IMR-90 (cell line): ENCODE data around the gene FRMD6. TPM values are rescaled to one million over a fixed set of nuclear protein-coding genes. Genes with fewer than 3 reads are reported as not detected.
A peak's percentile ranks its signal among the peaks of the same experiment; 100 is the strongest.

Experiments
- ATAC-seq: fragments of 200-7000 bp; cut with Tn5 transposase; 2 replicates; pipeline ENCODE4 v1.9.1; 2020; ENCODE audit warnings: low read depth, mild to moderate bottlenecking, moderate library complexity
- BruUV-seq: library from RNA; stranded (reverse); fragments of 400-500 nt; replicated peaks from 2 replicates; lab custom pipeline; 2021; lab: Mats Ljungman, UMichigan
- CTCF ChIA-PET: fragments of 300-600 bp; formaldehyde crosslinking; extraction: SDS; loops from one replicate; lab custom pipeline; 2021; ENCODE audit warnings: antibody characterized with exemption; lab: Yijun Ruan, JAX
- POLR2A ChIA-PET: fragments of 300-600 bp; sonication (Branson Sonifier 250); formaldehyde crosslinking; loops from one replicate; lab custom pipeline; 2022; ENCODE audit warnings: antibody characterized with exemption; ENCODE audit not compliant: unreplicated experiment; lab: Charles Lee
- DNase-seq: peaks from one replicate; pipeline ENCODE4 v3.0.0; 2013
- H2AFZ ChIP-seq: replicated peaks from 2 replicates; pipeline ENCODE3; 2013; ENCODE audit warnings: low read length, mild to moderate bottlenecking; ENCODE audit not compliant: poor library complexity
- H2AK5ac ChIP-seq: 2 replicates; pipeline ENCODE4 v1.6.1; 2013; ENCODE audit warnings: low read depth, low read length, inconsistent platforms
- H2AK9ac ChIP-seq: replicated peaks from 2 replicates; pipeline ENCODE3; 2013; ENCODE audit warnings: mild to moderate bottlenecking, low read depth, low read length, moderate library complexity; ENCODE audit not compliant: poor library complexity
- H2BK120ac ChIP-seq: 2 replicates; pipeline ENCODE4 v1.6.1; 2013; ENCODE audit warnings: low read depth, low read length, inconsistent platforms
- H2BK15ac ChIP-seq: 3 replicates; pipeline ENCODE4 v1.6.1; 2013; ENCODE audit warnings: low read depth, low read length, inconsistent platforms
- H2BK20ac ChIP-seq: 2 replicates; pipeline ENCODE4 v1.6.1; 2013; ENCODE audit warnings: low read depth, mild to moderate bottlenecking, inconsistent platforms, low read length, moderate library complexity
- H2BK5ac ChIP-seq: 2 replicates; pipeline ENCODE4 v1.6.1; 2013; ENCODE audit warnings: mild to moderate bottlenecking, low read depth, low read length, inconsistent platforms; ENCODE audit not compliant: poor library complexity, severe bottlenecking
- H3K14ac ChIP-seq: replicated peaks from 2 replicates; pipeline ENCODE4 v1.6.1; 2013; ENCODE audit warnings: low read depth, low read length, inconsistent platforms
- H3K18ac ChIP-seq: 2 replicates; pipeline ENCODE4 v1.6.1; 2013; ENCODE audit warnings: low read depth, low read length, control low read depth
- H3K23ac ChIP-seq: 2 replicates; pipeline ENCODE4 v1.6.1; 2013; ENCODE audit warnings: low read depth, low read length, inconsistent platforms
- H3K27ac ChIP-seq: 2 replicates; pipeline ENCODE4 v1.5.1; 2013; ENCODE audit warnings: mild to moderate bottlenecking, control low read depth, low read length; ENCODE audit not compliant: insufficient read depth
- H3K27me3 ChIP-seq: 2 replicates; pipeline ENCODE4 v1.6.1; 2013; ENCODE audit warnings: low read length; ENCODE audit not compliant: control insufficient read depth, insufficient read depth
- H3K36me3 ChIP-seq: 2 replicates; pipeline ENCODE4 v1.6.1; 2013; ENCODE audit warnings: low read length, mixed read lengths; ENCODE audit not compliant: control insufficient read depth, insufficient read depth
- H3K4ac ChIP-seq: 2 replicates; pipeline ENCODE4 v1.6.1; 2013; ENCODE audit warnings: low read depth, low read length, inconsistent platforms
- H3K4me1 ChIP-seq: 2 replicates; pipeline ENCODE4 v1.6.1; 2013; ENCODE audit warnings: low read length, mixed read lengths; ENCODE audit not compliant: control insufficient read depth, insufficient read depth
- H3K4me2 ChIP-seq: 2 replicates; pipeline ENCODE4 v1.6.1; 2013; ENCODE audit warnings: low read depth, mild to moderate bottlenecking, control low read depth, low read length, moderate library complexity
- H3K4me3 ChIP-seq: 2 replicates; pipeline ENCODE4 v1.5.1; 2013; ENCODE audit warnings: low read depth, mild to moderate bottlenecking, control low read depth, low read length, moderate library complexity; ENCODE audit not compliant: insufficient read depth
- H3K56ac ChIP-seq: 2 replicates; pipeline ENCODE4 v1.6.1; 2013; ENCODE audit warnings: low read length, inconsistent platforms; ENCODE audit not compliant: insufficient read depth; ENCODE audit errors: extremely low read depth
- H3K79me1 ChIP-seq, 2 experiments: 2 replicates each; pipeline ENCODE4 v1.6.1; 2013; ENCODE audit warnings: low read length in 2 of 2, inconsistent platforms in 1 of 2, low read depth in 1 of 2
- H3K9ac ChIP-seq: 2 replicates; pipeline ENCODE4 v1.6.1; 2013; ENCODE audit warnings: low read depth, low read length, control low read depth
- H3K9me1 ChIP-seq: 2 replicates; pipeline ENCODE4 v1.6.1; 2013; ENCODE audit warnings: low read length, inconsistent platforms; ENCODE audit not compliant: insufficient read depth
- H3K9me3 ChIP-seq: 2 replicates; pipeline ENCODE4 v1.6.1; 2013; ENCODE audit warnings: low read length; ENCODE audit not compliant: control insufficient read depth, insufficient read depth
- H4K20me1 ChIP-seq: 2 replicates; pipeline ENCODE4 v1.6.1; 2013; ENCODE audit warnings: low read length, inconsistent platforms; ENCODE audit not compliant: insufficient read depth
- H4K5ac ChIP-seq: 2 replicates; pipeline ENCODE4 v1.6.1; 2013; ENCODE audit warnings: mild to moderate bottlenecking, low read depth, low read length, control low read depth
- H4K8ac ChIP-seq, 2 experiments: 2 replicates each; pipeline ENCODE4 v1.6.1; 2013; ENCODE audit warnings: low read depth in 2 of 2, low read length in 2 of 2, control low read depth in 1 of 2, inconsistent platforms in 1 of 2
- H4K91ac ChIP-seq: 2 replicates; pipeline ENCODE4 v1.6.1; 2013; ENCODE audit warnings: low read depth, low read length, inconsistent platforms; ENCODE audit not compliant: insufficient read depth
- BHLHE40 ChIP-seq: fragments of 150-350 bp; IDR thresholded peaks from 2 replicates; pipeline ENCODE4 v1.6.1; 2016; ENCODE audit warnings: mild to moderate bottlenecking, low read depth, low read length
- CEBPB ChIP-seq: IDR thresholded peaks from 2 replicates; pipeline ENCODE4 v1.6.1; 2012; ENCODE audit warnings: low read depth, low read length, improper control_type of control experiment
- CHD1 ChIP-seq: IDR thresholded peaks from 2 replicates; pipeline ENCODE4 v1.6.1; 2012; ENCODE audit warnings: low read depth, low read length, improper control_type of control experiment
- FOS ChIP-seq: fragments of 150-350 bp; IDR thresholded peaks from 2 replicates; pipeline ENCODE4 v1.6.1; 2016; ENCODE audit warnings: low read depth, low read length
- MAFK ChIP-seq: IDR thresholded peaks from 2 replicates; pipeline ENCODE4 v1.6.1; 2012; ENCODE audit warnings: low read depth, low read length, improper control_type of control experiment
- MAZ ChIP-seq: IDR thresholded peaks from 2 replicates; pipeline ENCODE4 v1.6.1; 2012; ENCODE audit warnings: low read depth, mild to moderate bottlenecking, low read length, improper control_type of control experiment, moderate library complexity, borderline replicate concordance
- NFE2L2 ChIP-seq: fragments of 150-350 bp; IDR thresholded peaks from 2 replicates; pipeline ENCODE4 v1.6.1; 2016; ENCODE audit warnings: low read depth, mild to moderate bottlenecking, low read length
- POLR2A ChIP-seq: IDR thresholded peaks from 2 replicates; pipeline ENCODE4 v1.6.1; 2012; ENCODE audit warnings: mild to moderate bottlenecking, low read depth, low read length
- RAD21 ChIP-seq: IDR thresholded peaks from 2 replicates; pipeline ENCODE4 v1.6.1; 2012; ENCODE audit warnings: low read length, improper control_type of control experiment
- RCOR1 ChIP-seq: IDR thresholded peaks from 2 replicates; pipeline ENCODE4 v1.6.1; 2012; ENCODE audit warnings: mild to moderate bottlenecking, low read length, improper control_type of control experiment; ENCODE audit not compliant: insufficient replicate concordance
- RFX5 ChIP-seq: IDR thresholded peaks from 2 replicates; pipeline ENCODE4 v1.8.0; 2012; ENCODE audit warnings: low read depth, mild to moderate bottlenecking, low read length, moderate library complexity
- SMC3 ChIP-seq: fragments of 150-350 bp; IDR thresholded peaks from 2 replicates; pipeline ENCODE4 v1.6.1; 2016; ENCODE audit warnings: low read depth, mild to moderate bottlenecking, antibody characterized with exemption, low read length, moderate library complexity
- WGBS, 2 experiments: methylation state at CpG; one replicate each; pipeline versions ENCODE4 v1.1.5 to v1.1.7; 2013; ENCODE audit warnings: missing lambda C conversion rate in 2 of 2; ENCODE audit not compliant: insufficient read length in 1 of 2; ENCODE audit errors: extremely low coverage in 2 of 2; 5-methylcytosine and 5-hydroxymethylcytosine counted together
- dilution Hi-C: fragments of 300-500 bp; cut with HindIII; formaldehyde crosslinking; loops from one replicate; pipeline ENCODE4 v1.14.3; 2018; ENCODE audit warnings: low sequenced_read_pairs; ENCODE audit not compliant: unreplicated experiment
- in situ Hi-C: fragments of 300-500 bp; cut with MboI; formaldehyde crosslinking; loops from 3 replicates; pipeline ENCODE4 v1.14.3; 2019; ENCODE audit warnings: low sequenced_read_pairs, inconsistent platforms, mixed read lengths
- intact Hi-C: fragments of 100-400 bp; cut with micrococcal nuclease; formaldehyde crosslinking; loops from 2 replicates; pipeline ENCODE4 v1.10.0; 2022
- polyA plus RNA-seq, 3 experiments: library from polyadenylated mRNA; depleted of rRNA; stranded (reverse); fragments of >200 nt; gene quantifications; 2 replicates each; pipeline ENCODE4 v1.2.3, GENCODE V29; 2012; ENCODE audit warnings: low replicate concordance in 1 of 3
- total RNA-seq: library from RNA; depleted of rRNA; stranded (reverse); fragments of >200 nt; gene quantifications from 2 replicates; pipeline ENCODE4 v1.2.3, GENCODE V29; 2012
- TF ChIP-seq, protein P1 (sequence below): fragments of 150-350 bp; IDR thresholded peaks from 2 replicates; pipeline ENCODE4 v1.6.1; 2016; ENCODE audit warnings: low read depth, mild to moderate bottlenecking, low read length, moderate library complexity, borderline replicate concordance
- TF ChIP-seq, protein P2 (sequence below): fragments of 150-350 bp; IDR thresholded peaks from 2 replicates; pipeline ENCODE4 v1.6.1; 2017; ENCODE audit warnings: mild to moderate bottlenecking, antibody characterized with exemption, low read length, low read depth
- TF ChIP-seq, protein P3 (sequence below): conservative IDR thresholded peaks from 2 replicates; pipeline ENCODE4 v1.5.1; 2012; ENCODE audit warnings: mild to moderate bottlenecking, low read depth, low read length, improper control_type of control experiment

The FRMD6 gene
- total and polyA plus RNA-seq, 2 of the 4 experiments (the other 2 are of a cell fraction), result 243 to 682 TPM

DNA sequence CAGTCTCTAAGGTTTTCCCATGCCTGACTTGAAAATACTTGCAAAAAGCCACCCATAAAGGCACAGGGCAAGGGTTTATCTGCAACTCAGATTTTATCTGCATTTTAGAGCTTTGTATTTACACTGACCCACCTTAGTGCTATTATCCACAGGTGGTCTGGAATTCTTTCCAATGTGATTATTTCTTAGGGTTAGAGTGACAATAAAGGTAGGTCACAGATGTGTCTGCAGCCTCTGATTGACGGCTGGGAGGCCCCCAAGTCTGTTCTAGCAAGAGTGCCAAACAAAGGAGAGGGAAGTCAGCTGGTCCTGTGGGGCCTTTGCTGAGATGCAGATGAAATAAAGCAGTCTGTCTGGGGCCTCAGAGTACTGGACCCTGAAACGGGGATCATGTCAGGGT lies 64.0 kb downstream of the FRMD6 start:
- Histone ChIP-seq H3K18ac (no peak overlapping the region), H2BK120ac (no peak overlapping the region), H3K9me1 (no peaks in the 10 kb centered on the region; the same call in 1 of the 2 replicates), H4K5ac (0 out of 2 replicates have a peak overlapping the region, but pooled peaks have one; percentile 7), H3K4me1 (peaks cover 3% of the 10 kb centered on the region), H3K4me2 (no peak overlapping the region), H2AK9ac (no peak overlapping the region), H3K79me1 (peaks cover 33 to 70% of the 10 kb centered on the region in 2 experiments), H3K23ac (peak overlapping the region; percentile 35), H3K9me3 (no peaks in the 10 kb centered on the region), H3K14ac (no peak overlapping the region; the same call in 1 of the 2 replicates), H2BK5ac (no peak overlapping the region), H3K9ac (no peak overlapping the region), H4K8ac (no peak overlapping the region), H3K36me3 (peaks cover 45% of the 10 kb centered on the region), H2BK20ac (no peak overlapping the region), H4K91ac (no peak overlapping the region), H3K27me3 (no peaks in the 10 kb centered on the region), H3K27ac (no peak overlapping the region), H3K56ac (no peak overlapping the region), H3K4ac (no peak overlapping the region), H4K20me1 (peaks cover 20% of the 10 kb centered on the region; the same call in 1 of the 2 replicates), H2AFZ (no peak overlapping the region), H2BK15ac (no peak overlapping the region), H2AK5ac (no peak overlapping the region), H3K4me3 (no peak overlapping the region)
- no peak for TF ChIP-seq RCOR1
- no peak for TF ChIP-seq CEBPB
- TF ChIP-seq, protein P1, sequence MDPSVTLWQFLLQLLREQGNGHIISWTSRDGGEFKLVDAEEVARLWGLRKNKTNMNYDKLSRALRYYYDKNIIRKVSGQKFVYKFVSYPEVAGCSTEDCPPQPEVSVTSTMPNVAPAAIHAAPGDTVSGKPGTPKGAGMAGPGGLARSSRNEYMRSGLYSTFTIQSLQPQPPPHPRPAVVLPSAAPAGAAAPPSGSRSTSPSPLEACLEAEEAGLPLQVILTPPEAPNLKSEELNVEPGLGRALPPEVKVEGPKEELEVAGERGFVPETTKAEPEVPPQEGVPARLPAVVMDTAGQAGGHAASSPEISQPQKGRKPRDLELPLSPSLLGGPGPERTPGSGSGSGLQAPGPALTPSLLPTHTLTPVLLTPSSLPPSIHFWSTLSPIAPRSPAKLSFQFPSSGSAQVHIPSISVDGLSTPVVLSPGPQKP, result no peak
- TF ChIP-seq NFE2L2, result no peak
- no peak for TF ChIP-seq CHD1
- no peak for TF ChIP-seq RFX5
- no peak for TF ChIP-seq MAZ
- no peak for TF ChIP-seq MAFK
- TF ChIP-seq BHLHE40, result no peak
- no peak for TF ChIP-seq POLR2A
- TF ChIP-seq SMC3, result no peak
- no peak for TF ChIP-seq FOS
- TF ChIP-seq, protein P2, sequence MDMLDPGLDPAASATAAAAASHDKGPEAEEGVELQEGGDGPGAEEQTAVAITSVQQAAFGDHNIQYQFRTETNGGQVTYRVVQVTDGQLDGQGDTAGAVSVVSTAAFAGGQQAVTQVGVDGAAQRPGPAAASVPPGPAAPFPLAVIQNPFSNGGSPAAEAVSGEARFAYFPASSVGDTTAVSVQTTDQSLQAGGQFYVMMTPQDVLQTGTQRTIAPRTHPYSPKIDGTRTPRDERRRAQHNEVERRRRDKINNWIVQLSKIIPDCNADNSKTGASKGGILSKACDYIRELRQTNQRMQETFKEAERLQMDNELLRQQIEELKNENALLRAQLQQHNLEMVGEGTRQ, result no peak
- TF ChIP-seq, protein P3, sequence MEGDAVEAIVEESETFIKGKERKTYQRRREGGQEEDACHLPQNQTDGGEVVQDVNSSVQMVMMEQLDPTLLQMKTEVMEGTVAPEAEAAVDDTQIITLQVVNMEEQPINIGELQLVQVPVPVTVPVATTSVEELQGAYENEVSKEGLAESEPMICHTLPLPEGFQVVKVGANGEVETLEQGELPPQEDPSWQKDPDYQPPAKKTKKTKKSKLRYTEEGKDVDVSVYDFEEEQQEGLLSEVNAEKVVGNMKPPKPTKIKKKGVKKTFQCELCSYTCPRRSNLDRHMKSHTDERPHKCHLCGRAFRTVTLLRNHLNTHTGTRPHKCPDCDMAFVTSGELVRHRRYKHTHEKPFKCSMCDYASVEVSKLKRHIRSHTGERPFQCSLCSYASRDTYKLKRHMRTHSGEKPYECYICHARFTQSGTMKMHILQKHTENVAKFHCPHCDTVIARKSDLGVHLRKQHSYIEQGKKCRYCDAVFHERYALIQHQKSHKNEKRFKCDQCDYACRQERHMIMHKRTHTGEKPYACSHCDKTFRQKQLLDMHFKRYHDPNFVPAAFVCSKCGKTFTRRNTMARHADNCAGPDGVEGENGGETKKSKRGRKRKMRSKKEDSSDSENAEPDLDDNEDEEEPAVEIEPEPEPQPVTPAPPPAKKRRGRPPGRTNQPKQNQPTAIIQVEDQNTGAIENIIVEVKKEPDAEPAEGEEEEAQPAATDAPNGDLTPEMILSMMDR, result no peak
- TF ChIP-seq RAD21, result no peak
- intact Hi-C loops, result no loop called here
- ChIA-PET CTCF (interaction anchor here (0.5 kb wide), 1 partner anchor 33 kb away, joined by 3 read pairs; no protein-coding TSS in a partner anchor), POLR2A (no interaction called here)
- in situ Hi-C loops, result no loop called here
- ATAC-seq (no peak), DNase-seq (no peak)
- no CpG with 5 or more reads among the region's 2 CpGs for WGBS, 2 experiments
- dilution Hi-C loops, result no loop called here
- BruUV-seq, result no TSS peak
